PC-9 (cell line): ENCODE results near the gene MOGAT1. TPM values are rescaled to one million over a fixed set of nuclear protein-coding genes. Genes with fewer than 3 reads are reported as not detected.
A peak's percentile ranks its signal among the peaks of the same experiment; 100 is the strongest.

Experiments
- BruUV-seq: library from RNA; stranded (reverse); fragments of 400-500 nt; replicated peaks from 2 replicates; lab custom pipeline; 2021; lab: Mats Ljungman, UMichigan
- CTCF ChIA-PET: fragments of 300-600 bp; sonication (Branson Sonifier 250); formaldehyde crosslinking; loops from one replicate; lab custom pipeline; 2022; ENCODE audit warnings: antibody characterized with exemption; lab: Charles Lee
- POLR2A ChIA-PET: fragments of 300-600 bp; sonication (Branson Sonifier 250); formaldehyde crosslinking; loops from one replicate; lab custom pipeline; 2022; ENCODE audit warnings: antibody characterized with exemption; ENCODE audit not compliant: unreplicated experiment; lab: Charles Lee
- DNase-seq, 2 experiments: peaks; one replicate each; pipeline versions ENCODE4 v3.0.0 to v3.0.0-alpha.2; 2015 to 2022; ENCODE audit warnings: mixed read lengths in 1 of 2
- H2AFZ ChIP-seq: fragments of 200-600 bp; sonication (generic); 2 replicates; pipeline ENCODE4 v1.8.1; 2017; ENCODE audit warnings: antibody characterized with exemption
- H3F3A ChIP-seq: fragments of 200-600 bp; sonication (generic); 2 replicates; pipeline ENCODE4 v1.8.1; 2017; ENCODE audit warnings: antibody characterized with exemption, mild to moderate bottlenecking, low read depth; ENCODE audit not compliant: insufficient read depth
- H3K27ac ChIP-seq: fragments of 200-600 bp; sonication (generic); 2 replicates; pipeline ENCODE4 v1.6.1; 2016; ENCODE audit warnings: mixed run types
- H3K27me3 ChIP-seq: fragments of 200-600 bp; sonication (generic); 2 replicates; pipeline ENCODE4 v1.6.1; 2016; ENCODE audit warnings: low read depth, mixed run types; ENCODE audit not compliant: insufficient read depth
- H3K36me3 ChIP-seq: fragments of 200-600 bp; sonication (generic); 2 replicates; pipeline ENCODE4 v1.6.1; 2016; ENCODE audit warnings: low read depth, mixed run types
- H3K4me1 ChIP-seq: fragments of 200-600 bp; sonication (generic); replicated peaks from 2 replicates; pipeline ENCODE4 v1.6.1; 2016; ENCODE audit warnings: mixed run types; ENCODE audit not compliant: insufficient read depth
- H3K4me2 ChIP-seq: fragments of 200-600 bp; sonication (generic); 2 replicates; pipeline ENCODE4 v1.6.1; 2017; ENCODE audit warnings: mixed run types
- H3K4me3 ChIP-seq: fragments of 200-600 bp; sonication (generic); 2 replicates; pipeline ENCODE4 v1.6.1; 2016; ENCODE audit warnings: mixed run types
- H3K79me2 ChIP-seq: fragments of 200-600 bp; sonication (generic); 2 replicates; pipeline ENCODE4 v1.6.1; 2017; ENCODE audit warnings: low read depth, mixed run types
- H3K9me2 ChIP-seq: fragments of 200-600 bp; sonication (generic); 2 replicates; pipeline ENCODE4 v1.8.1; 2017; ENCODE audit warnings: mild to moderate bottlenecking; ENCODE audit not compliant: insufficient read depth
- H3K9me3 ChIP-seq: fragments of 200-600 bp; sonication (generic); 2 replicates; pipeline ENCODE4 v1.8.1; 2016; ENCODE audit warnings: low read depth; ENCODE audit not compliant: insufficient read depth
- H4K20me1 ChIP-seq: fragments of 200-600 bp; sonication (generic); 2 replicates; pipeline ENCODE4 v1.8.1; 2017; ENCODE audit not compliant: insufficient read depth
- CTCF ChIP-seq: fragments of 200-600 bp; sonication (generic); conservative IDR thresholded peaks from 2 replicates; pipeline ENCODE4 v1.6.1; 2017; ENCODE audit warnings: mixed run types, antibody characterized with exemption, mild to moderate bottlenecking, moderate library complexity
- EZH2 ChIP-seq: fragments of 200-600 bp; sonication (generic); IDR thresholded peaks from 2 replicates; pipeline ENCODE4 v1.8.0; 2017; ENCODE audit warnings: antibody characterized with exemption, low read depth
- intact Hi-C: fragments of 100-400 bp; cut with micrococcal nuclease; formaldehyde crosslinking; loops from one replicate; pipeline ENCODE4 v1.10.0; 2022; ENCODE audit not compliant: unreplicated experiment
- total RNA-seq: library from RNA; stranded (reverse); gene quantifications from 2 replicates; pipeline ENCODE4 v1.2.3, GENCODE V29; 2021

The MOGAT1 gene
- total RNA-seq, 1 experiment from 2014 or later: 0.35 TPM

DNA sequence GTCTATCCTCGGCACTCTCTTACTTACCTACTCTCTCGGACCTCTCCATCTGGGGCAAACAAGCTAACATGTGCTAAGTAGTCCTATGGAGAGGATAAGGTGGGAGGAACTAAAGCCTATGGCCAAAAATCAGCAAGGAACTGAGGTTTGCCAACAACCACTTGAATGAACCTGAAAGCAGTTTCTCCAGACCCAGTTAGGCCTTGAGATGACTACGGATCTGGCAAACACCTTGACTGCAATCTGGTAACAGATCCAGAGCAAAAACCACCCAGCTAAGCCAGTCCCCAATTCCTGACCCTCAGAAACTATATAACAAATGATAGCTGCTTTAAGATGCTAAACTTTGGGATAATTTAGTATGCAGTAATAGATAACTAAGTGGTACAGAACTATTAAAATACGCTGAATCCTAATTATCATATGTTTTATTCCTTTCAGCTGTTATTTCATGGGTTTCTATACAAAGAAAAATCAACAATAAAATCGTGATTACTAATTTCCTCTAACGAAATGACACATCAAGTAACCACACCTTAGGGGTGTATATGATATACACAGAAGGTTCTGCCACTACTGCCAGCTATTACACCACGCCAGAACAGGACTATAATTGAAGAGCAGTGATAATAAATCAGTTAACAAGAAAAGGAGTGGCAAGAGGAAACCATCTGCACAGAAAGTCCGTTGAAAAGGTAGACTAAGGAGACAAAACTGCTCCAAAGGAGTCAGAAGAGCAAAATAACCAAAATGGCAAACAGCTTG, 18.8 kb upstream of the MOGAT1 start:
- Histone ChIP-seq H3K4me3 (no peak overlapping the region), H3K9me3 (no peaks in the 10 kb centered on the region), H3F3A (peaks cover 8% of the 10 kb centered on the region), H2AFZ (no peak overlapping the region), H3K36me3 (peaks cover 21% of the 10 kb centered on the region), H3K9me2 (no peaks in the 10 kb centered on the region), H4K20me1 (peaks cover 39% of the 10 kb centered on the region; the same call in 1 of the 2 replicates), H3K27ac (no peak overlapping the region), H3K4me1 (peaks cover 27% of the 10 kb centered on the region), H3K79me2 (peaks cover 88% of the 10 kb centered on the region), H3K27me3 (no peaks in the 10 kb centered on the region), H3K4me2 (peak overlapping the region; percentile 73; the same call in 1 of the 2 replicates)
- no TSS peak for BruUV-seq
- no peak for DNase-seq
- CTCF ChIA-PET: no interaction called here
- POLR2A ChIA-PET: no interaction called here
- intact Hi-C loops: no loop called here
- no peak for TF ChIP-seq CTCF
- no peak for TF ChIP-seq EZH2

DNA sequence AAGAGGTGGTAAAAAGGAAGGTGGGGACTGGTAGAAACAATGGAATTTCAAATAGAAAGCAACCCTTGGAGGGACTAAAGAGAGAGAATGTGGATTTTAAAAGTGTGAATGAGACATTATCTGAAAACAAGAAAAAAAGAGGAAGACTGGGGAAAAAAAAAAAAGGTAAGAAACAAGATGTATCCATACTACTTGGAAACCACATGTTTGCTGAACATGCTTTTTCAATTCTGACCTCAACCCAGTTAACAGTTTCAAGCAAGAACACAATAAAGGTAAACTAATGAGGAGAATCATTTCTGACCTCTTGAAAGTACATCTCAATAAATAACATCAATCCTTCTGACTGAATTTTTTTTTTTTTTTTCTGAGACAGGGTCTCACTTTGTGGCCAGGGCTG, 18.2 kb upstream of the MOGAT1 start:
- POLR2A ChIA-PET: no interaction called here
- no peaks in the 10 kb centered on the region for H3K9me3 ChIP-seq
- no peak for DNase-seq
- H3K27me3 ChIP-seq: no peaks in the 10 kb centered on the region
- peaks cover 18% of the 10 kb centered on the region for H3K36me3 ChIP-seq
- no TSS peak for BruUV-seq
- peak overlapping the region; percentile 73 for H3K4me2 ChIP-seq
- CTCF ChIA-PET: no interaction called here
- no peaks in the 10 kb centered on the region for H3K9me2 ChIP-seq
- no peak for TF ChIP-seq EZH2
- TF ChIP-seq CTCF: no peak
- H3K4me3 ChIP-seq: no peak overlapping the region
- peaks cover 87% of the 10 kb centered on the region for H3K79me2 ChIP-seq
- H3K4me1 ChIP-seq: peaks cover 27% of the 10 kb centered on the region
- H4K20me1 ChIP-seq: peaks cover 36% of the 10 kb centered on the region; the same call in 1 of the 2 replicates
- H3F3A ChIP-seq: peaks cover 8% of the 10 kb centered on the region
- H3K27ac ChIP-seq: no peak overlapping the region
- intact Hi-C loops: no loop called here
- no peak overlapping the region for H2AFZ ChIP-seq

GRCh38 chr2:222655787-222656525, 15.5 kb upstream of the MOGAT1 start, which contains the start of gene FARSB:
TSS of gene FARSB (minus strand) at chr2:222656092. CDS start at chr2:222656073, 19 bp downstream.
- H2AFZ ChIP-seq: peak within 1 kb of the TSS; percentile 96
- TF ChIP-seq CTCF (no peak), EZH2 (no peak)
- H4K20me1 ChIP-seq: 0 out of 2 replicates have a peak, but pooled peaks cover 18% of the 10 kb centered on the region
- CTCF ChIA-PET: interaction anchor here (0.6 kb wide), 1 partner anchor 1492 kb away, joined by 10 read pairs; no protein-coding TSS in a partner anchor
- no TSS peak for BruUV-seq
- no peaks in the 10 kb centered on the region for H3K9me2 ChIP-seq
- peak within 1 kb of the TSS; percentile 45 for H3K27ac ChIP-seq
- DNase-seq: peak; percentile 97 to 98
- peak within 1 kb of the TSS; percentile 78 for H3K4me3 ChIP-seq
- POLR2A ChIA-PET: interaction anchor here (0.6 kb wide), 2 partner anchors 205 to 1277 kb away, joined by 7 to 13 read pairs; partner anchors contain the start of gene ACSL3
- H3K9me3 ChIP-seq: no peaks in the 10 kb centered on the region
- H3K4me1 ChIP-seq: peaks cover 27% of the 10 kb centered on the region
- peak within 1 kb of the TSS; percentile 73 for H3K4me2 ChIP-seq
- intact Hi-C loops: no loop called here
- H3K36me3 ChIP-seq: peaks cover 13% of the 10 kb centered on the region; the same call in 1 of the 2 replicates
- no peaks in the 10 kb centered on the region for H3K27me3 ChIP-seq
- H3K79me2 ChIP-seq: peaks cover 64% of the 10 kb centered on the region
- H3F3A ChIP-seq: peaks cover 8% of the 10 kb centered on the region
